Mucosa of rectum (tissue), 2 donors: Measurements from ENCODE around the gene MPL.

Source experiments
- H3K27ac ChIP-seq, 2 donors: one replicate each; pipeline ENCODE4 v1.7.0; 2013; ENCODE audit warnings: inconsistent platforms in 2 of 2, low read depth in 2 of 2, low read length in 2 of 2
- H3K27me3 ChIP-seq, 2 donors: one replicate each; pipeline ENCODE4 v1.7.0; 2013; ENCODE audit warnings: low read length in 2 of 2; ENCODE audit not compliant: control insufficient read depth in 2 of 2, insufficient read depth in 2 of 2
- H3K36me3 ChIP-seq, 2 donors: one replicate each; pipeline ENCODE4 v1.7.0; 2013; ENCODE audit warnings: low read length in 2 of 2; ENCODE audit not compliant: control insufficient read depth in 2 of 2, insufficient read depth in 2 of 2
- H3K4me1 ChIP-seq, 2 donors: one replicate each; pipeline ENCODE4 v1.7.0; 2013; ENCODE audit warnings: low read length in 2 of 2, mild to moderate bottlenecking in 1 of 2; ENCODE audit not compliant: control insufficient read depth in 2 of 2, insufficient read depth in 2 of 2
- H3K4me3 ChIP-seq, 2 donors: one replicate each; pipeline ENCODE4 v1.7.0; 2013; ENCODE audit warnings: low read length in 2 of 2
- H3K9ac ChIP-seq, 2 donors: one replicate each; pipeline ENCODE4 v1.7.0; 2013; ENCODE audit warnings: low read length in 2 of 2, low read depth in 1 of 2, mild to moderate bottlenecking in 1 of 2
- H3K9me3 ChIP-seq, 2 donors: one replicate each; pipeline ENCODE4 v1.7.0; 2013; ENCODE audit warnings: low read length in 2 of 2; ENCODE audit not compliant: control insufficient read depth in 2 of 2
- donor health status: healthy.
- donor health status: Normal muscosa, but diverticular disease.

The MPL gene

DNA sequence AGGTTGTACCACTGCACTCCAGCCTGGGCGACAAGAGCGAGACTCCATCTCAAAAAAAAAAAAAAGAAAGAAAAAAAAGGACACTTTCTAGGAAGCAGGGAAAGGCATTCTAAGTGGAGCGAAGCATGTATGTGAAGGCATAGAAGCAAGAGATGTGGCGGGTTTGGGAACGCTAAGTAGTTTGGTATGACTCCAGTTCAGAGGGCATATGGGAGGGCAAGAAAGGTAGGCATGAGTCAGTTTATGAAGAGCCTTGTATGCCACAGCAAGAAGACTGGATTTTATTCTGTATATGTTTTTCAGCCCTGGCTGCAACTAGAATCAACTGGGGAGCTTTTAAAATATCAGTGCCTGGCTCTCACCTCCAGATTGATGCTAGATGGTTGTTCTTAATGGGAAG lies 34.6 kb downstream of the MPL start:
- Histone ChIP-seq H3K36me3 (peaks cover 8 to 11% of the 10 kb centered on the region in 2 donors), H3K9ac (no peak overlapping the region), H3K4me3 (no peak overlapping the region), H3K27ac (no peak overlapping the region), H3K4me1 (peaks cover 8 to 12% of the 10 kb centered on the region in 2 donors), H3K9me3 (no peaks in the 10 kb centered on the region), H3K27me3 (no peaks in the 10 kb centered on the region)

DNA sequence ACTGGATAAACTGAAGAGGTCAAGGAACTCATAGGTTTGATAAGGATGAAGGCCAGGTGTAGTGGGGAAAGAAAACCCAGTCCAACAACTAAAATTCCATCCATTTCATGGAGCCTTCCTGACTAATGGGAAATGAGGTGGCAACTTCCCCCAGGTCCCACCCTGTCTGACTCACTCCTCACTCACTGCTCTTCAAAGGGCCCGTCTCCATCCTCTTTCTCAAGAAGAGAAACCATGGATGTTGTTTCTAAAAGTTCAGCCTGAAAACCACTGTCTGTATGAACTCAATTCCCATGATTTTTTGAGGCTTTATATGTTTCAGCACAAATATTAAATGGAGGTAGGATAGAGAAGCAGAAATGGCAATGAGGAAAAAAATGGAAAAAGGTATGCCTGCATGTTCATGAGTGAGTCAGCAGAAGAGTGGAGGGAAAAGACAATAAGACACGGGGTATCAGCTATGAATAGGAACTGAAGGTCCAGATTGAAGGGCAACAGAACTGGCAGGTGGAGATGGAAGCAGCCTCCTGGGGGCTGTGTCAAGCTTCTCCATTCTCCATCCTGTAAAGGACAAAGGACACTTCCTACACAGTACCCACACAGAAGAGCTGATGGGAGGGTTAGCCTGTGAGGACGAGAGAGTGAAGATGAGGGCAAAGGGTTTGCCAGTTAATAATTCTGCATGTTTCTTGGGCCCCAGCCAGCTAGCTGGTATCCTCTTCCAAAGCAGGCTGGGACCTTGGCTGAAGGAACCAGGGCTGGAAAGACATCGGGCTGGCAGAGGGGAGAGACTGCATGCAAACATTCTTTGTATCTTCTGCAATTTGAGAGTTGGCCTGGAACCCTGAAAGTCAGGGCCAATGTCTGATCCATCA lies 35.7 kb downstream of the MPL start:
- no peak overlapping the region for H3K9ac ChIP-seq
- no peaks in the 10 kb centered on the region for H3K9me3 ChIP-seq
- H3K36me3 ChIP-seq, result peaks cover 8 to 11% of the 10 kb centered on the region in 2 donors
- H3K27me3 ChIP-seq, result no peaks in the 10 kb centered on the region
- H3K4me3 ChIP-seq, result no peak overlapping the region
- H3K27ac ChIP-seq, result no peak overlapping the region
- peaks cover 7% of the 10 kb centered on the region in 2 donors for H3K4me1 ChIP-seq

DNA sequence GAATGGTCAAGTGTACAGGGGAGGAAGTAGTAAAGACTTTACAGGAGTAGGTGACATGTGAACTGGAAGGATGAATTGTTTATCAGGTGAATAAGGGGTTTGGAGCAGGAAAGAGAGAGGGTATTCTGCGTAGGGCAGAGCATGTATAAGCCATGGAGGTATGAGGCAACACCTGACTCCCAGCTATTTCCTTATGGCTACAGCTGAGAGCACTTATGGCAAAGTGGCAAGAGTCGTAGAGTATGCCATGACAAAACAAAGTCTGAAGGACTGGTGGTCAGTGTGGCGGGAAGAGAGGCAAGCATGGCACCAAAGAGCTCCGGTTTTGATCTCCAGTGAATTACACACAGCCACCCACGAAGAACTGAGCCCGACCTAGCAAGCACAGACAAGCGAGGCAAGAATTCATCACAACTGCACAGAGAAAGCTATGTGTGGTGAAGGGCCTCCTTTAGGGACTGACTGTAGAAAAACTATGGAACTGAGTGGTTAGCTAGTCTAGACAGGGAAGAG lies 39.2 kb downstream of the MPL start:
- no peak overlapping the region for H3K4me3 ChIP-seq
- H3K36me3 ChIP-seq, result peaks cover 11 to 15% of the 10 kb centered on the region in 2 donors
- no peaks in the 10 kb centered on the region for H3K27me3 ChIP-seq
- no peaks in the 10 kb centered on the region for H3K9me3 ChIP-seq
- H3K27ac ChIP-seq, result no peak overlapping the region
- no peak overlapping the region for H3K9ac ChIP-seq
- H3K4me1 ChIP-seq, result no peaks in the 10 kb centered on the region

DNA sequence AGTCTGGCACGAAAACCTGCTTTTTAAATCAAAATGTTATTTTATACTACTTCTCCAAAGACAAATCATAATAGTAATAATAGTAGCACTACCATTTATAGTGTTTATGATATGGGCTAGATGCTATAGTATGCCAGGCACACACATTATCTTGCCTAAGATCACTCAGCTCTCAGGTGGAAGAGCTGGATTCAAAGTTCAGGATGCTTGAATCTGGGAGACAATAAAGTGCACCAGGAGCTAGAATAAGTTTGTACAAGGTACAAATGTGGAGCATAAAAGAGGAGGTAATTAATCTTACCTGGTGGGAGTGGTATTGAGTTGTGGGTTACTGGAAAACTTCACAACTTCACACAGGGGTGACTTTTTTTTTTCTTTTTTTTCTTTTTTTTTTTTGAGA lies 40.2 kb downstream of the MPL start:
- Histone ChIP-seq H3K9ac (no peak overlapping the region), H3K4me1 (no peaks in the 10 kb centered on the region), H3K27me3 (no peaks in the 10 kb centered on the region), H3K27ac (no peak overlapping the region), H3K9me3 (no peaks in the 10 kb centered on the region), H3K4me3 (no peak overlapping the region), H3K36me3 (peaks cover 18 to 22% of the 10 kb centered on the region in 2 donors)

DNA sequence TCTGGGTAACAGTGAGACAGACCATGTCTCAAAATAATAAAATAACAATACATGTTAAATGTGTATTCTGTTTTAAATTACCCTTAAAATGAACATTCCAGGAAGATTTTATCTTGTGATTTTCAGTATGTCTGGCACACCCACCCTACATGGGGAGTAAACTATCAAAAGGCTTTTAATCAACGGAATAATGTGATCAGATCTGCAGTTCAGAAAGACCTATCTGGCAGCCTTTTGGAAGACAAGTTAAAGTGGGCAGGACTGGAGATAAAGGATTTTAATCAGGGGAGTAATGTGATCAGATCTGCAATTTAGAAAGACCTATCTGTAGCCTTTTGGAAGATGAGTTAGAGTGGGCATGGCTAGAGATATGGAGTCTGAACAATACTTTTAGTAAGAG lies 41.9 kb downstream of the MPL start:
- H3K9ac ChIP-seq, result no peak overlapping the region
- H3K27me3 ChIP-seq, result no peaks in the 10 kb centered on the region
- H3K36me3 ChIP-seq, result peaks cover 33% of the 10 kb centered on the region in 2 donors
- H3K4me3 ChIP-seq, result no peak overlapping the region
- H3K9me3 ChIP-seq, result no peaks in the 10 kb centered on the region
- no peaks in the 10 kb centered on the region for H3K4me1 ChIP-seq
- H3K27ac ChIP-seq, result no peak overlapping the region

DNA sequence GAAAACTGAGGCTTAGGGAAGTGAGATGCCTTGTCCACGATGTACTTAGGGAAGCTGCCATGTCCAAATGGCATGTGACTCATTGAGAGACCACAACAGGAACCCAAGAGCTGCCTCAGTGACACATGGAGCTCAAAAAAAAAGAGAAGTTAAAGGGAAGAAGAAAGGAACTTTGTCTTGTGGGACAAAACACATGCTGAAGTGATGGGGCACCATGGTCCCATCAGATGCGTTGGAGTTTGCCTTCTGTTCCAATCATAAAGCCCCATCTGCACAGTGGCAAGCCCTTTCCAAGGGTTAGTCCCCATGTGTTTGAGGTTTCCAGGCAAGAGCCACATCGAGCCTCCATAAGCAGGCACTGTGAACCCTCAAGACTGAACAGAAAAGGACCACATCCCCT lies 44.0 kb downstream of the MPL start:
- peaks cover 53 to 55% of the 10 kb centered on the region in 2 donors for H3K36me3 ChIP-seq
- no peaks in the 10 kb centered on the region for H3K9me3 ChIP-seq
- H3K4me1 ChIP-seq, result no peaks in the 10 kb centered on the region
- no peak overlapping the region for H3K9ac ChIP-seq
- peak overlapping the region in 1 of 2 donors; percentile 6 for H3K27ac ChIP-seq
- H3K27me3 ChIP-seq, result no peaks in the 10 kb centered on the region
- no peak overlapping the region for H3K4me3 ChIP-seq

DNA sequence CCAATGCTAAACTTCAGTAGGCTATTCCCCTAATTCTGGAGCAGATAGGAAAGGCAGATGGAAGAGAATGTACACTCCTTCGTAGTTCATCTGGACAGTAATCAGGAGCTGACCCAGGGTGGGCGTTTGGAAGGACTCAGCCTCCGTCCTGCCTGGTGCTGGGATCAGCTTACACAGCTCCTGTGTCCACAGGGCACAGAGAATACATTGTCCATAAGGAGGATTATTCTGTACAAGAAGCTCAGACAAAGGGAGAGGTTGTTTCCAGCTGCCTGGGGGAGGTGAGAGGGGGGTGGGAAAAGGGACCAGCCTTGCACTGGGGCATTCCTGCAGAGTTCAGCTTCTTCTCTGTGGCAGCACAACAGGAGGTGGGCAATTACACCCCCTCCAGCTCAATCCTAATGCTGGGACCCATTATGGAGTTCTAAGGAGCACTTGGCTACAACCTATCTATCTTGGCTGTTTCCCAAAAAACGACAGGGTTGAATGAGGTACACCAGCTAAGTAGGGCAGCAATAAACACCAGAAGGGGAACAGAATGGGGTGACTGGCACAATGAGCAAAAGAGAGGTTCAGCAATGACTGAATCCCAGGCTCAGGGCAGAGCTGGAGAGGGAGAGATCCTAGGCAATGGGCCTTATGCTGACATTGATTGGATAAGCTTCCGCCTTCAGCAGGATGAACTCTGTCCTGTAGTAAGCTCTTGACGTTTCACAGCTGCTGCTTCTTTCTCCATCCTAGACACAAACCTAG lies 44.6 kb downstream of the MPL start:
- H3K27me3 ChIP-seq, result no peaks in the 10 kb centered on the region
- H3K36me3 ChIP-seq, result peaks cover 55 to 60% of the 10 kb centered on the region in 2 donors
- H3K4me3 ChIP-seq, result no peak overlapping the region
- peak overlapping the region in 1 of 2 donors; percentile 6 for H3K27ac ChIP-seq
- H3K9me3 ChIP-seq, result no peaks in the 10 kb centered on the region
- H3K4me1 ChIP-seq, result no peaks in the 10 kb centered on the region
- H3K9ac ChIP-seq, result no peak overlapping the region

DNA sequence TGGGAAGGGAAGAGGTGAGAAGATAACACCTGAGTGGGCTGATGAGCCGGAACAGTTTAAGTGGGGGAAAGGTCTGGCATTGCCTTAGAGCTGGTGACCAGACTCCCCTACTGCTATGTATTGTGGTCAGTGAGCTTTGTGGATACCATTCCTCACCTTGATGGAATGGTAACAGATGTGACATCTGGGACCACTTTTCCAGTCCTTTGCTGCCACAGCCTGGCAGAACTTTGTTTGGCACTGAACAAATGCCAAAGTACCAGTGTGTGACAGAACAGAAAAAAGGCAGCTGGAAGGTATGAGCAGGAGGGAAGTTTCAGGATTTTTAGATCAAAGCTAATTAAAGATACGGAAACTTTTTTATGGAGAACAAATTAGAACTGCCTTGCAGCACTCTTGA lies 45.8 kb downstream of the MPL start:
- H3K4me3 ChIP-seq, result no peak overlapping the region

DNA sequence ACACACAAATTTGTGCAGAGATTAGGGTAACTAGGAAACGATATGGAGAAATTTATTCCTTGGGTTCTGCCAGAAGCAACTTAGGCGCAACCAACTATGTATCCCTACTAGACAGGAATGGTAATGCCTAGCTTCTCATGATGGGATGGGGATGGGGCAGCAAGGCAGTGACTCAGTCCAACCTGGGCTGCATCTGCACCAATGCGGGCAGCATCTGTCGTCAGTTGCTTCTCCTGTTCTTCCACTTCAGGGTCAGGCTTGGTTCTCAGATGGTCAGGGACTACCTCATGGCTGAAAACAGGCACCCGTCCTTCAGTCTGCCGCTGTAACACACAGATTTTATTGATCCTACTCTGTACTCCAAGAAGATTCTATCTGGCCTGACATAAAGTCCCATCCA lies 49.1 kb downstream of the MPL start:
- Histone ChIP-seq H3K9ac (no peak overlapping the region), H3K27me3 (no peaks in the 10 kb centered on the region), H3K4me1 (peaks cover 19 to 22% of the 10 kb centered on the region in 2 donors), H3K36me3 (peaks cover 57 to 62% of the 10 kb centered on the region in 2 donors), H3K9me3 (no peaks in the 10 kb centered on the region), H3K27ac (no peak overlapping the region), H3K4me3 (no peak overlapping the region)

More for the DNA sequence above, 45.8 kb downstream of the MPL start:
- Histone ChIP-seq H3K4me1 (peaks cover 4 to 7% of the 10 kb centered on the region in 2 donors), H3K36me3 (peaks cover 58 to 68% of the 10 kb centered on the region in 2 donors), H3K27me3 (no peaks in the 10 kb centered on the region), H3K9me3 (no peaks in the 10 kb centered on the region), H3K27ac (no peak overlapping the region), H3K9ac (no peak overlapping the region)
